NCI-H146 treated with DMSO at 0.1 percent for 48 hours (cell line): Measurements from ENCODE around the gene BCL2L12.

Experiments used
- DNase-seq: peaks from one replicate; lab custom pipeline; 2025; ENCODE audit not compliant: unreplicated experiment; lab: John Stamatoyannopoulos, UW

BCL2L12 gene

DNA sequence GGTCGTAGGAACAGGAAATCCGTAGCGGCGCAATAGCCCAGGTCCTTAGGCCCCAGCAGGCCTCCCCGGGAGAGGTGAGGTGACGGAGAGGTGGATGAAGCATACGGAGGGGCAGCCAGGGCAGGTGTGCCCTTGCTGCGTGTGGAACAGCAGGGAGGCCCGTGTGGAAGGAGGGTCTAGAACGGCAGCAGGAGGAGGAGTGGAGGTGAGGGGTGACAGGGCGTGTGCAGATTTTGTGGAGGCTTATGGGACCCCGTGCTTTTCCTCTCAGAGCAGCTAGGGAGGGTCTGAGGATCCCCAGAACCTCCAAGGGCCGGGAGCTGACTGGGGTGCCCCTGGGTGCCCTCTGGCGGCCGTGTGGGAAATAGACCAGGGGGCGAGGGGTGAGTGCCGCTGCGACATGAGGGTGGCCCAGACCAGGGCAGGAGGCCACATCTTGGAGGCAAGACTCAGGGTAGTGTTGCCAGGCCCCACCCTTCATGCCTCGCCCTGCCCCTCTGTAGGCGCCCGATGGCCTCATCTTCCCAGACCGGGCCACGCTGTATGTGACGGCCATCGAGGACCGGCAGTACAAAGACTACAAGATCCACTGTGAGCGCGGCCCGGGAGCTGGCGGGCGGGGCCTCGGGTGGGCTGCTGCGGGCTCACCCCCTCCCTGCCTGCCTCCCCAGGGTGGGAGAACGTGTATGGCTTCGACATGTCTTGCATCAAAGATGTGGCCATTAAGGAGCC, 18.7 kb downstream of the BCL2L12 start:
- DNase-seq, result no peak

DNA sequence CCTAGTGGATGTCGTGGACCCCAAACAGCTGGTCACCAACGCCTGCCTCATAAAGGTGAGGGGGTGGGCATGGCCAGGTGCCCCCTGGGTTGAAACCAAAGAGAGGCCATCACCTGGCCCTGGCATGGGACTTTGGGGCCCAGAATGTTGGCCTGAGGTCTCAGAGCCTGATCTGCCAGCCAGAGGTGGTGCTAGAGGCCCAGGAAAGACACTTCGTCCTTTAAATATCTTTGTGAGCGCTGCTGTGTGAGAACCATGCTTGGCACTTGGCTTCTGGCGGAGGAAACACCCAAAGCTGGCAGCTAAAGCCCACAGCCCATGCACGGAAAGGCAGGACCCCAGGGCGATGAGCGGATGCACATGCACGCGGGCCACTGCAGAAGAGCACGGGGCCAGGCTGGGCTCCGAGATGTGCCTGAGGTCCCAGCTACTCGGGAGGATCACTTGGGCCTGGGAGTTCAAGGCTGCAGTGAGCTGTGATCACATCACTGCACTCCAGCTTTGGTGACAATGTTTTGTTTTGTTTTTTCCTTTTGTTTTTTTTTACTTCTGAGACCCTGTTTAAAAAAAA, 19.3 kb downstream of the BCL2L12 start:
- no peak for DNase-seq

DNA sequence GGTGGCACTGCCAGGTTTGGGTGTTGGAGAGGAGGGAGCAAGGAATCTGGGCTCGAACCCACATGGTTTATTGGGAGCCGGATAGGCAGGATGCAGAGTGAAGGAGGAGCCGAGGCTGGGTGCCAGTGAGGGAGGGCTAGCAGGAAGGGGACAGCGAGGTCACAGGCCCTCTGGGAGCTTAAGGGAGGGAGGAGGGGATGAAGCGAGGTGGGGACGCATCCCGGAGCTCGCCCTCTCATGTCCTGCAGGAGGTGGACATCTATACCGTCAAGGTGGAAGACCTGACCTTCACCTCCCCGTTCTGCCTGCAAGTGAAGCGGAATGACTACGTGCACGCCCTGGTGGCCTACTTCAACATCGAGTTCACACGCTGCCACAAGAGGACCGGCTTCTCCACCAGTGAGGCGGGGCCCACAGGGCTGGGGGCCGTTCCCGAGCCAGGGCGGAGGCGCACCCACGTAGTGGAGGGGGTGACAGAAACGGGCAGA, 20.2 kb downstream of the BCL2L12 start:
- DNase-seq, result no peak

DNA sequence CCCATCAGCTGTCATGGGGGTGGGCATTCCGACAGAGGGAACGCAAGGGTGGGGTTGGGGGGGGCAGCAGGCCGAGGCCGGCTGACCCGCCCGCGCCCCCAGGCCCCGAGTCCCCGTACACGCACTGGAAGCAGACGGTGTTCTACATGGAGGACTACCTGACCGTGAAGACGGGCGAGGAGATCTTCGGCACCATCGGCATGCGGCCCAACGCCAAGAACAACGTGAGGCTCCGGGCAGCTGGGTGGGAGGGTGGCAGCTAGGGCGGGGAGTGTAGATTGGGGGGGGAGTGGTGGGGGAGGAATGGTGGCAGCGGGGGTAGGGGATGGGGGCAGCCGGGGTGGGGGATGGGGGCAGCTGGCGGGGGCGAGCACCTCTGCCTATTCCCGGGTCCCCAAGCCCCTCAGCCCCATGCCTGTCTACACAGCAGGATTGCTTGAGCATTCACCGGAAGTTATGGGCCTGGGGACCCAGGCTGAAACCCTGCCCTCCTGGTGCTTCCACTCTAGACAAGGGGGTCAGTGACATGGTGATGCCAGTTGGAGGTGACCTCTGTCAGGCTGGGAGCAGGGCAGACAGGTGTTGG, 20.9 kb downstream of the BCL2L12 start:
- DNase-seq, result no peak

DNA sequence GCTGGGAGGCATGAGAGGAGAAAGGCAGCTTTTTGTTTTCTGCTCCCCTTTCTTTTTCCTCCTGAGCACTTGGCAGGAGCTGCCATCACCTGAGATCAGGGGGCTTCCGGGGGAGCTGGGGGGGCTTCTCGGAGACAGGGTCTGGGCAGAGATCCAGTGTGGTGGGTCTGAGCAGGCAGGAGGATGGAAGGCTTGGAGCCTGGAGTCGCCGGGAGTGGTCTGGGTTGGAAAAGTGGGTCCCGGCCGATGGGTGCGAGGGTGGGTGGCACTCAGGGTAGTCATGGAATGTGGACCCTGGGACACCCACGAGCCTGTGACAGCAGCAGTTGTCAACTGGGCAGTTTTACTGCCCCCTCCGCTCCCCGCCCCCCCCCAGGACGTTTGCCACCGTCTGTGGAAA, 21.4 kb downstream of the BCL2L12 start:
- DNase-seq, result no peak

DNA sequence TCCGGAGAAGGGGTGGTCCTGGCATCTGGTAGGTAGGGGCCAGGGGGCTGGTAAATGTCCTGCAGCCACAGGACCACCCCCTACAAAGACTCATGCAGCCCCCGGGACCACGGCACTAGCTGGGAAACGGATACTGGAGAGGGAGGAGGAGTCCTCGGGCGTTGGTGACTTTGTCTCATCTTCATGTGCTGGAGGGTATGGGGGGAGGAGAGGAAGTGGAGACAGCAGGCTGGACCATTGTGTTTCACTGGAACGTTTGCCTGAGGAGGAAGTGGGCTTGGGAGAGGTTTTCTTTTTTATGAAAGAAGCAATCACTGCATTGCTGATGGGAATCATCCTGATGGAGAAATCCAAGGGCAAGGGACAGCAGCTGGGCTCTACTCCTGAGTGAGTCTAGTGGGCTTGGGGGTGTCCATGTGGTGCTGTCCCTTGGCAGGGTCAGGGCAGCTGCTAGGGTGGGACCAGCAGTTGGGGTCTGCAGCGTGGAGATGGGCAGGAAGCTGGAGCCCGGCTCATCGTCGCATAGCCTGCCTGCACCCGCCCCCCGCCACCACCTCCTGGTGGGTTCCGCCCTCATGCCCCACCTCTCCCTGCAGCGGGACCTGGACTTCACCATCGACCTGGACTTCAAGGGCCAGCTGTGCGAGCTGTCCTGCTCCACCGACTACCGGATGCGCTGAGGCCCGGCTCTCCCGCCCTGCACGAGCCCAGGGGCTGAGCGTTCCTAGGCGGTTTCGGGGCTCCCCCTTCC, 22.0 kb downstream of the BCL2L12 start:
- DNase-seq, result no peak

DNA sequence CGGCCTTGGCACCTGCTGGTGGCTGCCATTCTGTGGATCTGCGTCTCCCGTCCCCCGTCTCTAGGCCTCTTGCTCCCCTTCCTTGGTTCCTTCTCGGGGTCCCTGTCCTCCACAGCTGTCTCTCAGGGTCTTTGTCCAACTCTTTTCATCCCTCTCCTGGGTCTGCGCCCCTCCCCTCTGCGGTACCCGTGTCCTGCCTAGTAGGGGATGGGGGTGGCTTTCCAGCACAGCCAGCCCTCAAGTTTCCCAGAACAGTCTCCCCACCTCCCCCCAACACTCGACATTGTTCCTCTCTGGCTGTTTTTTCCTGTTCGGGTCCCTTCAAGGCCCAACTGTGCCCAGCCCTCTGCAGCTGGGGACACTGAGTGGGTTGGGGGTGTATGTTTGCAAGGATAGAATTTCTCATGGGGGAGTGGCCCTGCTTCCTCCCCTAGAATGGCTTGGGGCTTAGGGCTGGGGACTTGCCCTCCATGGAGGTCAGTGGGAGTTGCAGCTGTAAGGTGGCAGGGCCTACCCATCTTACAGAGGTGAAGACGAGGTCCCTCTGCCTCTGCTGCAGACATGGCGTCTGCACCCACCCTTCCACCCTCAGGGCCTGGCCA, 22.9 kb downstream of the BCL2L12 start:
- DNase-seq, result no peak

DNA sequence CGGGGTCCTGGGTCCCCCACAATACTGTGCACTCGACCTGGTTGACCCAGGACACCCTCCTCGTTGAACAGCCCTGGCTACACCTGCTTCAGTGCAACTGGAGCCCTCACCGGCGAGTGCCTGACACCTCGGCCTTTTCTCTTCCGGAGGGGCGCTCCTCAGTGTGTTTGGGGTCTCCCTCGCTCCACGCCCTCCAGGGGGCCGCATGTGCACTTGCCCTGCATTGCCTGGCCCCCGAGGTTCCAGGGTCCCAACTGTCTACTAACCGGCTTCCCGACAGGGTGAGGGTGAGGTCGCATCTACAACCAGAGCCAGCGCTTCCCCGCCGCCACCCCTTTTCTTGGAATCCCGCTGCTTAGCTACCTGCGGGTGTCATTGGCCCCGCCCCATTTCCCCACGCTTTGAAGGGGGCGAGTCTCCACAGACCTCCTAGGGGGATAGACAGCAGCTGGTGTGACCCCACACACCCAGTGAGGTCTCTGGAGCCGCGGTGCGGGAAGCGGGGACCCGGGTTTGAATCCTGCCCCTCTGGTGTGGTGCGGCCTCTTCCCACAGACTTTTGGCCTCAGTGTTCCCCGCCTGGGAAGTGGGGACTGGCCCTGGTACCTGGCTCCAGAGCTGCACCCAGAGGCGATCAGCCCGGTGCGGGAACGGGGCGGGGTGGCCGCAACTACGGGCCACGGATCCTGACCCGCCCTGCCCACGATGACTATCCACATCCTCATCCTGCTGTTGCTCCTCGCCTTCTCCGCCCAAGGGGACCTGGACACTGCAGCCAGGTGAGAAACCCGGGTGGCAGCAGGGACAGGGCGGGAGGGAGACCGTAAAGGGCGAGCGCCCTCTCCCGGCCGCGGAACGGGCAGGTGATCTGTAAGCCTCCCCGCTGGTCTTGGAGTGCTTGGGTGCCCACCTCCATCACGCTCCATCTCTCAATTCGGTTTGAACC, 23.7 kb downstream of the BCL2L12 start, which contains the start of gene ADM5:
Gene ADM5 (plus strand): TSS at position 462 of the 946 bp plus-strand sequence. CDS start 244 bp downstream, at position 706.
- peak; percentile 75 for DNase-seq

DNA sequence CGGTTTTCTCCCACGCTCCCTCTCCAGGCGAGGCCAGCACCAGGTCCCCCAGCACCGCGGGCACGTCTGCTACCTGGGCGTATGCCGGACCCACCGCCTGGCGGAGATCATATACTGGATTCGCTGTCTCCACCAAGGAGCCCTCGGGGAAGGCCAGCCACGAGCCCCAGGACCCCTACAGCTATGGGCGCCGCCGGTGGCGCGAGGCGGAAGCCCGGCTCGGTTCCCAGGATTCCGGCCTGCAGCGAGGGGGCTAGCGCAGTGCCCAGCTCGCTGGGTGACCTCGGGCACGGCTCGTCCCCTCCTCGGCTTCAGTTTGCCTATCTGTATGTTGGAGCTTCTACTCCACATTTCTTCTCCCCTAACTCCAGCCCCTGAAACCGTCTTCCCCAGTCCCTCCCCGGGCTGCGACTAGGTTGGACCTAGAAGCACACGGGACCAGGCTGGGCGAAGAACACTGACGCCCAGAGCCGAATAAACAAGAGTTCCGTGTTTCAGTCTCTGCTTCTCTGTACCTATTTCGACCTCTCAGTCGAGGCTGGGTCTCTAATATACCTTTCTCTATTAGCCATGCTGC, 24.4 kb downstream of the BCL2L12 start:
- DNase-seq, result peak; percentile 60

DNA sequence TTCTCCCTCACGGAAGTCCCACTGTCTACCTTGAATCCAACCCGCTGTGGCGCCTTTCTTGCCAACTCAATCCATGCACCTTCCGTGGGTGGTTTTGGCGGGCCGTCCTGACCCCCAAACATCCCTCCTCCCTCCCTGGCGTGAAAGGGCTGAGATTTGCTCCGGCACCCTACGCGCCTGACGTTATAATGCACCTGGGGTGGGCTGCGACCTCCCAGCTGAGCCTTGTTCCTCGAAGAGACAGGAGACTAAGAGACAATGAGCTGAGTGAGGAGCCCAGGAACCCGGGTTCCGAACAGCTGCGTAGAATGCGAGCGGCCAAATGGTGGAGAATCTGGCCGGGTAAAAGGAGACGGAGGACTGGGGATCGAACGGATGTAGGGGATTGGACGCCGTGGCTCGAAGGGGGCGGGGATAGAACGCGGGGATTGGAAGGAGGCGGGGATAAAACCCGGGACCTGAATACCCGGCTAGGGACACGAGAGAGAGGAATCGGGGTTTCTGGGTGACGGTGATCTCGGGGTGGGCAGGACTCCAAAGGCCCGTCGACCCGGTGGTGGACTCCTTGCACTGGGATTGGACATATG, 25.0 kb downstream of the BCL2L12 start, which contains the start of gene CPT1C:
Gene CPT1C (plus strand): TSS at position 461 of the 587 bp plus-strand sequence. CDS start 1,137 bp downstream, outside the sequence.
- DNase-seq, result peak; percentile 97

DNA sequence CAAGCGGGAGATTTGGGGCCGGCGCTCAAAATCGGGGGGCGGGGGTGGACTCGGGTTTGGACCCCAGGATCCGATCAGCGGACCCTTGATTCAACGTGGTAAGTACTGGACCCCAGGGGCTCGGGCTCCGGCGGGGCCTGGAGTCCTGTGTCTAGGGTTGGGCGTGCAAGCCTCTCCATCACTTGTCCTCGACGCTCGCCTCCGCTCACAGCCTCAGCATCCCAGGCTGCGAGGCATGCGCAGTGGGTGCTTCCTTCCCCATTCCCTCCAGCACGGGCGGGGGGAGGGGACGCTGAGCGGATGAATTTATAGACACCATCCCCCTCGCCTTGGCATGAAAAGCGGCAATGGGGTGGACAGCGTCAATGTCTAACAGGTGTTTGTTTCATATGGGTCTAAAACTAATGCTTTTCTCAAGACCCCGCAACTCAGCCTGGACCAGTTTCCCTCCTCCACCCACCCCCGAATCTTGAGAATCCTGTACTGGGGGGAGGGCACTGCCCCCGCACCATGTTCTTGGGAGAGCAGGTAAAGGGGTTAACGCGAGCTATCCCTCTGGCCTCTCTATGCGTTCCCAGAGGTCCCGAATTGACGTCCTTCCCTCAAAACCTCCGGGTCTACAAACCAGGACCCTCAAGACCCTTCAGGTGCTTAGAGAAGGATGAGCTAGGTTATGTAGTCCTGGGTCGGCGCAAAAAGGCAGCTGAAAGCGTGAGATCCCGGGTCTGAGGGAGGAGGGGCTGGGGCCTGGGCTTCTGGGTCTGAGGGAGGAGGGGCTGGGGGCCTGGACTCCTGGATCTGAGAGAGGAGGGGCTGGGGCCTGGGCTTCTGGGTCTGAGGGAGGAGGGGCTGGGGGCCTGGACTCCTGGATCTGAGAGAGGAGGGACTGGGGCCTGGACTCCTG, 25.8 kb downstream of the BCL2L12 start:
- peak; percentile 56 for DNase-seq

DNA sequence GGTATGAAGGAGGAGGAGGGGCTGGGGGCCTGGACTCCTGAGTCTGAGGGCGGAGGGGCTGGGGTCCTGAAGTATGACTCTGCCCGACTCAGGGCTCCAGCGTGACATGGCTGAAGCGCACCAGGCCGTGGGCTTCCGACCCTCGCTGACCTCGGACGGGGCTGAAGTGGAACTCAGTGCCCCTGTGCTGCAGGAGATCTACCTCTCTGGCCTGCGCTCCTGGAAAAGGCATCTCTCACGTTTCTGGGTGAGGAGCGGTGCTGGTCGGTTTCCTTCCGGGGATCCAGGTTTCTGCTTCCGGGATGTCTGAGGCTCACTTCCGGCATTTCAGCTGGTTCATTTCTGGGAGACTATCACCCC, 26.4 kb downstream of the BCL2L12 start:
- DNase-seq, result no peak

DNA sequence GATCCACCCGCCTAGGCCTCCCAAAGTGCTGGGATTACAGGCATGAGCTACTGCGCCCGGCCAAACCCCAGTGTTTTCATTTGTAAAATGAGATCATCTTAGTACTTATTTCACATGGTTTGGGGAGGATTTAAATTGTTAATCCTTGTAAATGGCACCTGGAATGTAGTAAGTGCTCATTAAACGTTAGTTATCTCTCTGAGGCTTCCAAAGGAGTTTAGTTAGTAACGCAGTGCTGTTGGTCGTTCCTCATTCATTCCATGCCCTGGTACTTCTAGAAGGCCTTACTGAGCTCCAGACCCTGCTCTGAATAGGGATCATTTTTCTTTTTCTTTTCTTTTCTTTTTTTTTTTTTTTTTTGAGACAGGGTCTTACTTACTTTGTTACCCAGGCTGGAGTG, 30.4 kb downstream of the BCL2L12 start:
- no peak for DNase-seq

DNA sequence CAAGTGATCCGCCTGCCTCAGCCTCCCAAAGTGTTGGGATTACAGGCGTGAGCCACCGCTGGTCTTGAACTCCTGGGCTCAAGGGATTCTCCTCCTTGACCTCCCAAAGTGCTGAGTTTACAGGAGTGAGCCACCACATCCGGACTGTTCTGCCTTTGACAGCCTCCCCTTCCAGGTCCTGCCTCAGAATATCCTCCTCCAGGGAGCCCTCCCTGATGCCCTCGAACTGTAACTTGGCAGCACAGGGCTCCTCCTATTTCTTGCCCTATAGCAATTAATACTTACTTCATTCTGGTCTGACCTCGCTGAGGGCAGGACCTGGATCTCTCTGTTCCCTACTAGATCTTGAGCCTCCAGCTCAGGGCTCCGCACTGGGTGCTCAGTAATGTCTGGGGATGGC, 31.1 kb downstream of the BCL2L12 start:
- DNase-seq, result no peak

DNA sequence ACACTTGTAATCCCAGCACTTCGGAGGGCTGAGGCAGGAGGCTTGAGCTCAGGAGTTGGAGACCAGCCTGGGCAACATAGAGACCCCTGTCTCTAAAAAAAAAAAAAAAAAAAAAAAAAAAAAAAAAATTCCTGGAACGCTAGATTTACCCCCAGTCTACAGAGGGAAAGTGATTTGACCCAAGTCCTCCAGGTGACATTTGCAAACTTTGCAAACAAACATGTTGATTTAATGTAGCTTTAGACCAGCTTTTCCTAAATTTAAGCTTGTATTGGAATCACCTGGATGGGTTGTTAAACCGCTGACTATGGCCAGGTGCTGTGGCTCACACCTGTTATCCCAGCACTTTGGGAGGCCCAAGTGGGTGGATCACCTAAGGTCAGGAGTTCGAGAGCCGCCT, 33.6 kb downstream of the BCL2L12 start:
- DNase-seq, result no peak

DNA sequence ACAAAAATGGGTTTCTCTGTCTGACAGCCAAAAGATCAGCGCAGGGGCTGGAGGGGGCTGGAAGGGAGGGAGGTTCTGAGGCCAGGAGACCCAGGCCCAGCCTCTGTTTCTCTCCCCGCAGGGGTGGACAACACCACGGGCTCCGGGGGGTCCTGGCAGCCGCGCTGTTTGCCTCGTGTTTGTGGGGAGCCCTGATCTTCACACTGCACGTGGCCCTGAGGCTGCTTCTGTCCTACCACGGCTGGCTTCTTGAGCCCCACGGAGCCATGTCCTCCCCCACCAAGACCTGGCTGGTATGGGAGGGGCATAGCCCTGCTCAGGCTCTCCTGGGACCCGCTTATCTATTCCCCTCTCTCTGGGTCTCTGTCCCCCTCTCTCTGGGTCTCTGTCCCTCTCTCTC, 34.8 kb downstream of the BCL2L12 start:
- DNase-seq, result no peak

DNA sequence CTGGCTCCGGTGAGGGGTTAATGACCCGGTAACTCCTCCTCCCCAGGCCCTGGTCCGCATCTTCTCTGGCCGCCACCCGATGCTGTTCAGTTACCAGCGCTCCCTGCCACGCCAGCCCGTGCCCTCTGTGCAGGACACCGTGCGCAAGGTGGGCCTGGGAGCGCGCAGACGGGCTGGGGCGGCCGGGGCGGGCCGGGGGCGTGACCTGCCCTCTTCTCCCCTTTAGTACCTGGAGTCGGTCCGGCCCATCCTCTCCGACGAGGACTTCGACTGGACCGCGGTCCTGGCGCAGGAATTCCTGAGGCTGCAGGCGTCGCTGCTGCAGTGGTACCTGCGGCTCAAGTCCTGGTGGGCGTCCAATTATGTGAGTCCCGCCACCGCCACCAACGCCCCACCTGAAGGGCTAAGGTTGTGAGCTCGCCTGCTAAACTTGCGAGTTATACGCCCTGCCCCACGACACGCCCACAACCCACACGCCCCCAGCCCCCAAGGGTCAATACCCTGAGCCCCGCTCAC, 35.6 kb downstream of the BCL2L12 start:
- DNase-seq, result no peak
